SK-N-SH (cell line): ENCODE data around the gene STK32C. TPM values are rescaled to one million over a fixed set of nuclear protein-coding genes. Genes with fewer than 3 reads are reported as not detected.

ENCODE experiments used
- CTCF ChIA-PET: fragments of 300-600, 350-600 bp; formaldehyde crosslinking; extraction: SDS; loops from one replicate; lab custom pipeline; 2021; lab: Yijun Ruan, JAX
- POLR2A ChIA-PET: fragments of 350-600 bp; sonication (Branson Sonifier 250); formaldehyde crosslinking; extraction: SDS; loops from one replicate; lab custom pipeline; 2020; ENCODE audit warnings: antibody characterized with exemption, inconsistent platforms; lab: Yijun Ruan, JAX
- DNase-seq: peaks from one replicate; pipeline ENCODE4 v3.0.0; 2012
- H2AFZ ChIP-seq: fragments of 200-600 bp; sonication (generic); 2 replicates; pipeline ENCODE4 v1.8.1; 2016; ENCODE audit warnings: antibody characterized with exemption, mild to moderate bottlenecking, low read depth
- H3F3A ChIP-seq: fragments of 200-600 bp; sonication (generic); replicated peaks from 2 replicates; pipeline ENCODE3; 2016; ENCODE audit warnings: antibody characterized with exemption, mild to moderate bottlenecking; ENCODE audit not compliant: insufficient read depth
- H3K27ac ChIP-seq, 2 experiments: fragments of 200-500 bp in 1 of 2; fragments of 200-600 bp in 1 of 2; sonication (Bioruptor generic) in 1 of 2; sonication (generic), shearing (Covaris generic) in 1 of 2; 2 replicates each; pipeline versions ENCODE4 v1.5.1 to v1.6.1; 2014 to 2016; ENCODE audit warnings: low read depth in 2 of 2, inconsistent platforms in 1 of 2, low read length in 1 of 2, mild to moderate bottlenecking in 1 of 2, mixed read lengths in 1 of 2
- H3K27me3 ChIP-seq: fragments of 200-600 bp; sonication (generic), shearing (Covaris generic); 2 replicates; pipeline ENCODE4 v1.6.1; 2016; ENCODE audit warnings: mixed run types; ENCODE audit not compliant: insufficient read depth
- H3K36me3 ChIP-seq, 2 experiments: fragments of 200-500 bp in 1 of 2; fragments of 200-600 bp in 1 of 2; sonication (Bioruptor generic) in 1 of 2; sonication (generic) in 1 of 2; replicated peaks in 1 of 2; 2 replicates each; pipeline versions ENCODE3 to v1.5.1; 2014 to 2016; ENCODE audit warnings: low read length in 1 of 2, mild to moderate bottlenecking in 1 of 2; ENCODE audit not compliant: insufficient read depth in 2 of 2, control insufficient read depth in 1 of 2
- H3K4me1 ChIP-seq, 2 experiments: fragments of 200-500 bp in 1 of 2; fragments of 200-600 bp in 1 of 2; sonication (Bioruptor generic) in 1 of 2; sonication (generic), shearing (Covaris generic) in 1 of 2; 2 replicates each; pipeline versions ENCODE4 v1.5.1 to v1.6.1; 2014 to 2016; ENCODE audit warnings: low read depth in 1 of 2, low read length in 1 of 2, mixed run types in 1 of 2; ENCODE audit not compliant: insufficient read depth in 2 of 2, control insufficient read depth in 1 of 2
- H3K4me2 ChIP-seq: fragments of 200-600 bp; sonication (generic), shearing (Covaris generic); 2 replicates; pipeline ENCODE4 v1.6.1; 2017; ENCODE audit warnings: mixed run types
- H3K4me3 ChIP-seq, 2 experiments: fragments of 200-500 bp in 1 of 2; fragments of 200-600 bp in 1 of 2; sonication (Bioruptor generic) in 1 of 2; sonication (generic), shearing (Covaris generic) in 1 of 2; 2 replicates each; pipeline versions ENCODE4 v1.5.1 to v1.8.1; 2014 to 2016; ENCODE audit warnings: low read depth in 2 of 2, inconsistent platforms in 1 of 2, low read length in 1 of 2, mild to moderate bottlenecking in 1 of 2, mixed read lengths in 1 of 2, moderate library complexity in 1 of 2
- H3K79me2 ChIP-seq: fragments of 200-600 bp; sonication (generic); 2 replicates; pipeline ENCODE4 v1.8.1; 2017; ENCODE audit warnings: mild to moderate bottlenecking; ENCODE audit not compliant: insufficient read depth
- H3K9ac ChIP-seq: fragments of 200-600 bp; sonication (generic); 2 replicates; pipeline ENCODE4 v1.6.1; 2017; ENCODE audit warnings: mixed run types
- H3K9me2 ChIP-seq: fragments of 200-600 bp; sonication (generic); 2 replicates; pipeline ENCODE4 v1.6.1; 2017; ENCODE audit warnings: mixed run types
- H3K9me3 ChIP-seq: fragments of 200-600 bp; sonication (generic); 2 replicates; pipeline ENCODE4 v1.6.1; 2017; ENCODE audit warnings: mixed run types, mild to moderate bottlenecking, moderate library complexity
- H4K20me1 ChIP-seq: fragments of 200-600 bp; sonication (generic); 2 replicates; pipeline ENCODE4 v1.6.1; 2017; ENCODE audit warnings: mild to moderate bottlenecking, mixed run types; ENCODE audit not compliant: insufficient read depth
- CHD2 ChIP-seq: fragments of 150-350 bp; IDR thresholded peaks from 2 replicates; pipeline ENCODE4 v1.6.1; 2018; ENCODE audit warnings: low read length; ENCODE audit not compliant: partially characterized antibody
- EP300 ChIP-seq, 2 experiments: IDR thresholded peaks; 2 replicates each; pipeline versions ENCODE4 v1.4.0 to v1.6.1; 2012; ENCODE audit warnings: borderline replicate concordance in 1 of 2, low read depth in 1 of 2, low read length in 1 of 2
- FOXM1 ChIP-seq: IDR thresholded peaks from 2 replicates; pipeline ENCODE4 v1.4.0; 2012; ENCODE audit warnings: low read depth, mild to moderate bottlenecking
- JUND ChIP-seq: IDR thresholded peaks from 2 replicates; pipeline ENCODE4 v1.4.0; 2012
- MEF2A ChIP-seq: IDR thresholded peaks from 2 replicates; pipeline ENCODE4 v1.4.0; 2012; ENCODE audit warnings: low read depth, borderline replicate concordance
- RCOR1 ChIP-seq: fragments of 150-350 bp; IDR thresholded peaks from 2 replicates; pipeline ENCODE4 v1.6.1; 2017; ENCODE audit warnings: antibody characterized with exemption, low read length
- YY1 ChIP-seq: IDR thresholded peaks from 2 replicates; pipeline ENCODE4 v1.4.0; 2012; ENCODE audit warnings: low read depth, mild to moderate bottlenecking
- WGBS: methylation state at CpG from one replicate; pipeline ENCODE4 v1.1.6; 2017; ENCODE audit warnings: low lambda C conversion rate; 5-methylcytosine and 5-hydroxymethylcytosine counted together
- polyA plus RNA-seq, 3 experiments: library from polyadenylated mRNA; depleted of rRNA; stranded (reverse); fragments of >200 nt; gene quantifications; 2 replicates each; pipeline ENCODE4 v1.2.3, GENCODE V29; 2012
- TF ChIP-seq, protein P1 (sequence below): IDR thresholded peaks from 2 replicates; pipeline ENCODE4 v1.4.0; 2012; ENCODE audit warnings: low read depth, borderline replicate concordance
- TF ChIP-seq, protein P2 (sequence below): fragments of 150-350 bp; IDR thresholded peaks from 2 replicates; pipeline ENCODE4 v1.6.1; 2016; ENCODE audit warnings: mild to moderate bottlenecking, low read depth, low read length

The STK32C gene
- polyA plus RNA-seq, 1 of the 3 experiments (the other 2 are of a cell fraction) = 27.8 TPM

DNA sequence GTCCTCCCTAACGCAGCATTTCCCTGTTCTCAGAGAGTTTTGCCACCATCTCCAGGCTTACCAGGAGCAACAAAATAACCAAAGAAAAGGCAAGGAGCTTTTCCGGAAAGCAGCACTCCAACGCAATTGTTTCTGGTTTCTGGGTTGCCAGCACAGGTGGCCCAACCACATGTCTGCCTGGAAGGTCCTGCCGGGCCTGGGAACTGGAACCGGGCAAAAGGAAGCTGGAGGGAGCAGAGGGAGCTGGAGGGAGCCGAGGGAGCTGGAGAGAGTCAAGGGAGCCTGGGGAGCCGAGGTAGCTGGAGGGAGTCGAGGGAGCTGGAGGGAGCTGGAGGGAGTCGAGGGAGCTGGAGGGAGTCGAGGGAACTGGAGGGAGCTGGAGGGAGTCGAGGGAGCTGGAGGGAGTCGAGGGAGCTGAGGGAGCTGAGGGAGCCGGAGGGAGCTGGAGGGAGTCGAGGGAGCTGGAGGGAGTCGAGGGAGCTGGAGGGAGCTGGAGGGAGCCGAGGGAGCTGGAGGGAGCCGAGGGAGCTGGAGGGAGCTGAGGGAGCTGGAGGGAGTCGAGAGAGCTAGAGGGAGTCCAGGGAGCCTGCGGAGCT is 54.6 kb downstream of the STK32C start:
- no peak for DNase-seq
- H3K4me3 ChIP-seq = no peak overlapping the region
- no peak overlapping the region for H3K4me2 ChIP-seq
- H2AFZ ChIP-seq = no peak overlapping the region
- no peak overlapping the region for H3K9ac ChIP-seq
- 68% methylated on average over 19 of the region's 19 CpGs for WGBS
- TF ChIP-seq RCOR1 (no peak), FOXM1 (no peak), MEF2A (no peak), EP300 (IDR thresholded peaks at IDR 0.05; ENCODE audit: borderline replicate concordance in 1 of 2, low read depth in 1 of 2, low read length in 1 of 2) (no peak)
- TF ChIP-seq, protein P1, sequence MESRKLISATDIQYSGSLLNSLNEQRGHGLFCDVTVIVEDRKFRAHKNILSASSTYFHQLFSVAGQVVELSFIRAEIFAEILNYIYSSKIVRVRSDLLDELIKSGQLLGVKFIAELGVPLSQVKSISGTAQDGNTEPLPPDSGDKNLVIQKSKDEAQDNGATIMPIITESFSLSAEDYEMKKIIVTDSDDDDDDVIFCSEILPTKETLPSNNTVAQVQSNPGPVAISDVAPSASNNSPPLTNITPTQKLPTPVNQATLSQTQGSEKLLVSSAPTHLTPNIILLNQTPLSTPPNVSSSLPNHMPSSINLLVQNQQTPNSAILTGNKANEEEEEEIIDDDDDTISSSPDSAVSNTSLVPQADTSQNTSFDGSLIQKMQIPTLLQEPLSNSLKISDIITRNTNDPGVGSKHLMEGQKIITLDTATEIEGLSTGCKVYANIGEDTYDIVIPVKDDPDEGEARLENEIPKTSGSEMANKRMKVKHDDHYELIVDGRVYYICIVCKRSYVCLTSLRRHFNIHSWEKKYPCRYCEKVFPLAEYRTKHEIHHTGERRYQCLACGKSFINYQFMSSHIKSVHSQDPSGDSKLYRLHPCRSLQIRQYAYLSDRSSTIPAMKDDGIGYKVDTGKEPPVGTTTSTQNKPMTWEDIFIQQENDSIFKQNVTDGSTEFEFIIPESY = no peak
- TF ChIP-seq, all 33 proteins: peak for 0
- no peaks in the 10 kb centered on the region for H3K9me2 ChIP-seq
- POLR2A ChIA-PET = interaction anchor here (0.7 to 1.0 kb wide), 2 partner anchors 13 to 42 kb away, joined by 3 to 5 read pairs; no protein-coding TSS in a partner anchor
- H3K27ac ChIP-seq = no peak overlapping the region; a peak in 1 of 4 replicates
- CTCF ChIA-PET = no interaction called here
- H4K20me1 ChIP-seq = no peaks in the 10 kb centered on the region
- no peaks in the 10 kb centered on the region for H3F3A ChIP-seq
- no peaks in the 10 kb centered on the region for H3K9me3 ChIP-seq
- no peaks in the 10 kb centered on the region for H3K79me2 ChIP-seq
- H3K4me1 ChIP-seq = peaks cover 0 to 24% of the 10 kb centered on the region in 2 experiments; a peak in 1 of 4 replicates
- H3K27me3 ChIP-seq = no peaks in the 10 kb centered on the region
- H3K36me3 ChIP-seq = no peaks in the 10 kb centered on the region

DNA sequence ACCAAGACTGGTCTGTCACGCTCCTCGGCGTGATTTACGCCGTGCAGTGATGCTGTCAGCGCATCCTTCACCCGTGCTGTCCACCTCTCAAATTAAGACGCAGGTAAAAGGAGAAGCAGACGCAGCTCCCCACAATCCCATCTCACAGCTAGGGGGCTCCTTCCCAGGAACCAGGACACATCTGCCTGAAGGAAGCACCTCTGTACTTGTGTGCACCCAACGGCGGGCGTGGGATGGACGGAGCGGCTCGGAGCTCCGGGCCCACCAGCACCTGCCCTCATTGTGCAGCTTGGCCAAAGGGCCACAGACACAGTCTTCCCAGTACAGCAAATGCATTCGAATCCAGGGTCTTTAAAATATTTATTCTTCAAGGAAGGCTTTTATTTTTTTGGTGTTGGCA is 55.3 kb downstream of the STK32C start:
- no peaks in the 10 kb centered on the region for H4K20me1 ChIP-seq
- H3K9me2 ChIP-seq = no peaks in the 10 kb centered on the region
- POLR2A ChIA-PET = interaction anchor here (1.0 kb wide), 1 partner anchor 13 kb away, joined by 5 read pairs; no protein-coding TSS in a partner anchor
- no peaks in the 10 kb centered on the region for H3K36me3 ChIP-seq
- H3K9ac ChIP-seq = no peak overlapping the region
- H3K79me2 ChIP-seq = no peaks in the 10 kb centered on the region
- H3K4me2 ChIP-seq = no peak overlapping the region
- H3K4me3 ChIP-seq = no peak overlapping the region
- no peaks in the 10 kb centered on the region for H3K27me3 ChIP-seq
- no peaks in the 10 kb centered on the region for H3K9me3 ChIP-seq
- H3F3A ChIP-seq = no peaks in the 10 kb centered on the region
- H3K27ac ChIP-seq = no peak overlapping the region
- 96% methylated on average over 11 of the region's 17 CpGs for WGBS
- TF ChIP-seq JUND = no peak
- TF ChIP-seq YY1 = no peak
- no peak for TF ChIP-seq CHD2
- TF ChIP-seq, protein P2, sequence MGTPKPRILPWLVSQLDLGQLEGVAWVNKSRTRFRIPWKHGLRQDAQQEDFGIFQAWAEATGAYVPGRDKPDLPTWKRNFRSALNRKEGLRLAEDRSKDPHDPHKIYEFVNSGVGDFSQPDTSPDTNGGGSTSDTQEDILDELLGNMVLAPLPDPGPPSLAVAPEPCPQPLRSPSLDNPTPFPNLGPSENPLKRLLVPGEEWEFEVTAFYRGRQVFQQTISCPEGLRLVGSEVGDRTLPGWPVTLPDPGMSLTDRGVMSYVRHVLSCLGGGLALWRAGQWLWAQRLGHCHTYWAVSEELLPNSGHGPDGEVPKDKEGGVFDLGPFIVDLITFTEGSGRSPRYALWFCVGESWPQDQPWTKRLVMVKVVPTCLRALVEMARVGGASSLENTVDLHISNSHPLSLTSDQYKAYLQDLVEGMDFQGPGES = no peak
- H2AFZ ChIP-seq = no peak overlapping the region
- no peak for DNase-seq
- peaks cover 0 to 25% of the 10 kb centered on the region in 2 experiments; a peak in 1 of 4 replicates for H3K4me1 ChIP-seq
- CTCF ChIA-PET = no interaction called here
